ENCODE data around the gene BANK1.

Gene BANK1

DNA sequence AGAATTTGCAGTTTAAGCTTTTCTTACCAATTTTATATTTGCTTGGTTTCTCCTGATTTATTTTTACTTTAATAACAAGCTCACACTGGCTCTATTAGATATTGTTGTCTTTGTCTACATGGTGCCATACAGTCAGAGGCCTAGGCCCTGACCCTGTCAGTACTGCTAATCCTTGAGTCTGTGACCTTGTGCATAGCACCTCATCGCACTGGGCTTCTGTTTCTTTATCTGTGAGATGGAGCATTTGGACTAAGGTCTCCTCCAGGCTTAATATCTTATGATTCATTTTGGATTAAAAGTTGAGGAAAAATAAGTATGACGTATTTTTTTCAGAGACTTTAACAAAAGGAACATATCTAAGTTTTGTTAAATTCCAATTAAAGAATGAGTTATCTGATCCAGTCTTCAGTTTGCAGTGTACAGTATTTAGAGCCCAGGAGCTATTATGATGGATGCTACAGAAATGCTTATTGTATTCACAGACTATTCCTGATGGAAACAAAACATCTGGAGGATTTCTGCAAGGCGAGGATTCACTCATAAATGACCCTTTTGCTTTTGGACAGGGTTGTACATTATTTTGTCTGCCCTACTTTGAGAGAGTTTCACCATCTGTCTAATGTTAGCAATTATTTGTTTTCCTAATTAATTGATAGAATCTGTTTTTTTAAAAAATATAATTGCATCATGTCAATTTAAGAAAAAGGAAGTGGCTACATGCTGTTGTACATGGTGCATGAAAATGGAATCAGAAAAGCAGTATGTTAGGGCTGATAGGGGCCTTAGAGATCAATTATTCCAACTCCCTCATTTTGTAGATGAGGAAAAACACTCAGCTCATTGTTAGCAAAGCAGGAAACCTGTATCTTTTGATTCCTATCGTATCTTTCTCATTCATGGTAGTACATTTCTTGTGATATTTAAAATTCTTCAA is 203.6 kb downstream of the BANK1 start:
- no peak overlapping the region for H3K4me3 ChIP-seq (ENCODE audit: low read depth, low read length)
- ChIA-PET CTCF (interaction anchor here (1.1 kb wide), 1 partner anchor 23 kb away, joined by 3 read pairs; no protein-coding TSS in a partner anchor), POLR2A (no interaction called here)
- TF ChIP-seq CTCF (IDR thresholded peaks at IDR 0.05; ENCODE audit: insufficient read depth, low read length, missing control alignments) = no peak
- no peak for DNase-seq (ENCODE audit: low read depth, low spot score)

- CTCF ChIA-PET = no interaction called here
- no peak for TF ChIP-seq CTCF (IDR thresholded peaks at IDR 0.05; ENCODE audit: insufficient read depth, low read length, missing control alignments)
- DNase-seq (ENCODE audit: low read depth, low spot score) = no peak
- POLR2A ChIA-PET = no interaction called here
- no peak overlapping the region for H3K4me3 ChIP-seq (ENCODE audit: low read depth, low read length)
Observed at GRCh38 chr4:102007959-102008425, 217.5 kb downstream of the BANK1 start.

- ChIA-PET CTCF (no interaction called here), POLR2A (no interaction called here)
- no peak for DNase-seq (ENCODE audit: low read depth, low spot score)
- H3K4me3 ChIP-seq (ENCODE audit: low read depth, low read length) = no peak overlapping the region
- TF ChIP-seq CTCF (IDR thresholded peaks at IDR 0.05; ENCODE audit: insufficient read depth, low read length, missing control alignments) = no peak
Observed at GRCh38 chr4:102008711-102009110, 218.2 kb downstream of the BANK1 start.

DNA sequence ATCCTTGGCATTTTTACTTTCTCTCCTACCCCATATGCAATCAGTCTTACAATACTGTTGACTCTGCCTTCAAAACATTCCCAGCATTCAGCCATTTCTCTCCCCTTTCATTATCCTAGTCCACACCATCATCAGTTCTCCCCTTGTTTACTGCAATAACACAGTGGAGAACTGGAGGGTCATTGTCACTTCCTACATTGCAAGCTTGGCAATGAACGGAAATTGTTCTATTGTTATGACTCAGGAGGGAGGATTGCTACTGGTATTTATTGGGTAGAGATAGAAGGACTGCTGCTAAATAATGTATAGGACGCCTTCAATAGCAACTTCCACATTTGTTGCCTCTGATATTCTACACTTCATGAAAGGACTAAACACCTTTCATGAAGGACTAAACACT is 231.8 kb downstream of the BANK1 start:
- no peak for DNase-seq (ENCODE audit: low read depth, low spot score)
- H3K4me3 ChIP-seq (ENCODE audit: low read depth, low read length) = no peak overlapping the region
- ChIA-PET CTCF (no interaction called here), POLR2A (no interaction called here)
- no peak for TF ChIP-seq CTCF (IDR thresholded peaks at IDR 0.05; ENCODE audit: insufficient read depth, low read length, missing control alignments)

- TF ChIP-seq CTCF (IDR thresholded peaks at IDR 0.05; ENCODE audit: insufficient read depth, low read length, missing control alignments) = no peak
- no peak overlapping the region for H3K4me3 ChIP-seq (ENCODE audit: low read depth, low read length)
- POLR2A ChIA-PET = no interaction called here
- DNase-seq (ENCODE audit: low read depth, low spot score) = no peak
- CTCF ChIA-PET = no interaction called here
Observed at GRCh38 chr4:102027961-102028360, 237.4 kb downstream of the BANK1 start.

GRCh38 chr4:102031406-102031805 is 240.9 kb downstream of the BANK1 start:
- CTCF ChIA-PET = no interaction called here
- no peak overlapping the region for H3K4me3 ChIP-seq (ENCODE audit: low read depth, low read length)
- POLR2A ChIA-PET = no interaction called here
- TF ChIP-seq CTCF (IDR thresholded peaks at IDR 0.05; ENCODE audit: insufficient read depth, low read length, missing control alignments) = no peak
- no peak for DNase-seq (ENCODE audit: low read depth, low spot score)
